M059J (cell line): Measurements from ENCODE around the gene MBD3L4. TPM values are rescaled to one million over a fixed set of nuclear protein-coding genes. Genes with fewer than 3 reads are reported as not detected.
"Not testable (repeated sequence)": the region's sequence is repeated elsewhere in the genome, so short reads cannot be mapped to it uniquely, and the experiment has no call there.

Experiments
- DNase-seq: peaks from one replicate; pipeline ENCODE4 v3.0.0-alpha.2; 2012; ENCODE audit warnings: low read depth
- total RNA-seq: library from RNA; depleted of rRNA; stranded (reverse); fragments of >200 nt; shearing (Covaris generic); gene quantifications from 2 replicates; pipeline ENCODE4 v1.2.3, GENCODE V29; 2014

MBD3L4 gene
- total RNA-seq, 1 experiment from 2014 or later = not detected

DNA sequence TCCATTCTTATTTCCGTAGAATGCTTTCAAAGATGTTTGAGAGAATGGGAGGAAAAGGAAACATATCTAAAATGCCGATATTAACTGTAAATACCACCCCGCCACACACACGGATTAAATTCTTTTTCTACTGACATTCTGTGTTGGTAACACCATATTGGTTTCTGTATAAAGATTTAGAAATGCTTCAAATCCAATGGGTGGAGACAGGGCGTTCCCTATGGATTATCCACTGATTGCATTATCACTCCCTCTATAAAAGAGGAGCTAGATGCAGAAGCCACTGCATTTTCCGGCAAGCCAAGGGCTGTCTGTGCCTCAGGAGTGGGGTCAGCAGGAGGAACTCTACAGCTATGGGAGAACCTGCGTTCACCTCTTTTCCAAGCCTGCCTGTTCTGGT lies 9.0 kb upstream of the MBD3L4 start, which contains the start of gene MBD3L2:
Gene MBD3L2 (plus strand): TSS at position 301 of the 400 bp plus-strand sequence. CDS start 53 bp downstream, at position 354.
- DNase-seq = not testable (repeated sequence)

DNA sequence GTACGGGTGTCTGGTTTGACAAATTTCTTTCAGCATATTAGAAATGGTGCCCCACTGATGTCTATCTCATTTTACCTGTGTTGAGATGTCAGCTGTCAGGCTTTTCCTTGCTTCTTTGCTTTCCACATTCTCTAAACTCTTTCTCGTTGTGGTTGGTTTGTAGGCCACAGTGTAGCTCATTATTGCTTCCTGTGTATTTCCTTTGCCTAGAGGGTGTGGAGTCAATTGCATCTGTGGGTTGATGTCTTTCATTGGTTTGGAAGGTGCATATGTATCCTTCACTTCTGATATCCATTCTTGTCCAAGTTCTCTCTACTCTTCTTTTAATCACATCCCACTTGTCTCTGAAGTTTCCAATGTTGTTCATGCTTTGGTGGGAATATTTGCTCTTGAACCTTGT lies 1.6 kb upstream of the MBD3L4 start:
- not testable (repeated sequence) for DNase-seq

DNA sequence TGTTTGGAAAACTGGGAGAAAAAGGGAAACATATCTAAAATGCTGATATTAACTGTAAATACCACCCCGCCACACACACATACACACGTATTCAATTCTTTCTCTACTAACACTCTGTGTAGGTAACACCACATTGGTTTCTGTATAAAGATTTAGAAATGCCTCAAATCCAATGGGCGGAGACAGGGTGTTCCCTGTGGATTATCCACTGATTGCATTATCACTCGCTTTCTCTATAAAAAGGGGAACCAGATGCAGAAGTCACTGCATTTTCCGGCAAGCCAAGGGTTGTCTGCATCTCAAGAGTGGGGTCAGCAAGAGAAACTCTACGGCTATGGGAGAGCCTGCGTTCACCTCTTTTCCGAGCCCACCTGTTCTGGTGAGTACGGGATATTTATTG lies 9.7 kb downstream of the MBD3L4 start, which contains the start of gene MBD3L5:
Gene MBD3L5 (plus strand): TSS at position 301 of the 400 bp plus-strand sequence. CDS start 34 bp downstream, at position 335.
- not testable (repeated sequence) for DNase-seq

GRCh38 chr19:7028790-7029189 lies 11.2 kb downstream of the MBD3L4 start:
- not testable (repeated sequence) for DNase-seq

- not testable (repeated sequence) for DNase-seq
Measured at GRCh38 chr19:7021331-7021730, 18.6 kb downstream of the MBD3L4 start, which contains the start of gene MBD3L2B. Gene MBD3L2B, minus strand, starts transcription at chr19:7021431. Its CDS starts 34 bp downstream, at chr19:7021397.

- no peak for DNase-seq
Measured at GRCh38 chr19:7018828-7019227, 21.2 kb downstream of the MBD3L4 start.

- peak; percentile 84 for DNase-seq
Measured at GRCh38 chr19:7013678-7014077, 26.3 kb downstream of the MBD3L4 start.

DNA sequence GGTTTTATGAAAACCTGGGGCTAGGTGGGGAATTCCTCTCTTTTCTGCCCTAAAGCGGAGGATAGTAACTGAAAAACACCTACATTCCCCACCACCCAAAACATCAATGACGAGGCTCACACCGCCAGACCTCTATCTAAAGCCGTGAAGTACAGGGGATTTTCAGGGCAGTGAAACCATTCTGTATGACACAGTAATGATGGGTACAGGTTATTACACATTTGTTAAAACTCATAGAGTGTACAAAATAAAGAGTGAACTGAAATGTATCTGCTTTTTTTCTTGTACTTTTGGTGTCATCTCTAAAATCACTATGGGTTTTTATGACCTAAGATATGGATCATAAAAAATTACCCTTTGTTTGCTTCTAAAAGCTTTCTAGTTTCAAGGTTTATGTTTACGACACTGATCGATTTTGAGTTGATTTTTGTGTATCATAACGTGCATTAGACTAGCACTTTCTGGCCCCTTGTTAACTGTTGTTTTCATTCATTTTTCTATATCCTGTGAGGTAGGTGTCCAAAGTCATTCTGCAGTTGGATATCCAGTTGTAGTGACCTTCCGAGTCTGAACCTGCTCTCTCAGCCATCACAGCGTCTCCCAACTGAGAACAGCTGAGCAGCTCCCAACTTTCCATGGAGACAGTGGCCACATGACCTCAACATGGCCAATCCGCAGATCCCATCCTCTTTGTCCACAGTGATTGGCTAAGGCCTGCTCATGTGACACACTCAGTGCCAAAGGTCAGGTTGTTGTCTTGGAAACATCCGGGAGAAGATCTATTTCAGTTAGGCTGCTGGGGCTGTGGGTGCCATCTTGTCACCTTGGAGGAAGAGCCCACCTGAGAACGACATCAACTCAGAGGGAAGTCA lies 29.0 kb downstream of the MBD3L4 start:
- no peak for DNase-seq

- DNase-seq = no peak
Measured at GRCh38 chr19:7007859-7008258, 32.1 kb downstream of the MBD3L4 start.

DNA sequence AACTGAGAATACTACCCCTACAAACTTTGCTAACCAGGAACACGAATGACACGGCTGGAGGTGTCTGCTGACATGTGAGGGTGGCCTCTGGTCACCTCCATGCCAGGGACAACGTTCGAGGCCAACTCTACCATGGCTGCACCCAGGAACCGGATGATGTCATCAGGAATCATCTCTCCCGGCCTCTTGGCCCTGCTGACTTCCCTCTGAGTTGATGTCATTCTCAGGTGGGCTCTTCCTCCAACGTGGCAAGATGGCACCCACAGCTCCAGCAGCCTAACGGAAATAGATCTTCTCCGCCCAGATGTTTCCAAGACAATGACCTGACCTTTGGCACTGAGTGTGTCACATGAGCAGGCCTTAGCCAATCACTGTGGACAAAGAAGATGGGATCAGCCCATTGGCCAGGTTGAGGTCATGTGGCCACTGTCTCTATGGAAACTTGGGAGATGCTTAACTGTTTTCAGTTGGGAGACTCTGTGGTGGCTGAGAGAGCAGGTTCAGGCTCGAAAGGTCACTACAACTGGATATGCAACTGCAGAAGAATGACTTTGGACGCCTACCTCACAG lies 33.8 kb downstream of the MBD3L4 start:
- DNase-seq = peak; percentile 12

- DNase-seq = peak; percentile 33
Measured at GRCh38 chr19:7004313-7004931, 35.6 kb downstream of the MBD3L4 start.

GRCh38 chr19:7000816-7001215 lies 39.2 kb downstream of the MBD3L4 start:
- DNase-seq = no peak

DNA sequence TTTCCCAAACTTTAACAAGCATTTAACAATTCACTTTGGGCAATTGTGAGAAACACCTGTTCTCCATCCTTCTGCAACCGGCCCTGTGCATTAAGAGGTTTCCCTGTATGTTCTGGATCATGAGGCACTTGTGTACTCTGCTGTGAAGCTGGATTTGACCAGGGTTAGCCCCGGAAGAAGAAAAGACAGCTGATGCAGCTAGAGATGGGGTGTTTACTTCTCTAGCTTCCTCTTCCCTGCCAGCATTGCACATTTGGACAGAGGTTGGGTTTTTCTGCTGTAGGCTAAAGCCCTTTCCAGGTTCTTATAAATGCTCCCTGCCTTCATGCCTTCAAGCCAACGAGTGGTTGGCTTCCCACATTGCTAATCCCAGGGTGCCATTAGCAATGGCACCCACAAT lies 39.6 kb downstream of the MBD3L4 start:
- DNase-seq = no peak

DNA sequence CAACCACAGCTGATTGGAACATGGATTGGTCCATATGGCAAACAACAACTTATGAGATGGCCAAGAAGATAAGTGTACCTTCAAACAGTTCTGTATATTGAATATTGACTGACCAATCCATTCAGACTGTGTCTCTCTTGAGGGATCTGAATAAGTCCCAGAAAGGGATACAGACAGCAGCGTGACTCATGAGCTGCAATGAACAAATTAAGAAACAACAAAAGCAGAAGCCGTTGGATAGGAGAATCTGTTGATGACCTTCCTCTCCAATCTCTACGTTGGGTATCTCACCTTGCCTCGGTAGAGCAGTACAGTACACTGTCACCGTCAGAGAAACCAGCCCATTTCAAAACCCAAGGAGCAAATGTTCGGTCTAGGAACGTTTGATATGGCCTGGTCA lies 40.0 kb downstream of the MBD3L4 start:
- no peak for DNase-seq

- peak; percentile 70 for DNase-seq
Measured at GRCh38 chr19:6997679-6998445, 42.1 kb downstream of the MBD3L4 start.

DNA sequence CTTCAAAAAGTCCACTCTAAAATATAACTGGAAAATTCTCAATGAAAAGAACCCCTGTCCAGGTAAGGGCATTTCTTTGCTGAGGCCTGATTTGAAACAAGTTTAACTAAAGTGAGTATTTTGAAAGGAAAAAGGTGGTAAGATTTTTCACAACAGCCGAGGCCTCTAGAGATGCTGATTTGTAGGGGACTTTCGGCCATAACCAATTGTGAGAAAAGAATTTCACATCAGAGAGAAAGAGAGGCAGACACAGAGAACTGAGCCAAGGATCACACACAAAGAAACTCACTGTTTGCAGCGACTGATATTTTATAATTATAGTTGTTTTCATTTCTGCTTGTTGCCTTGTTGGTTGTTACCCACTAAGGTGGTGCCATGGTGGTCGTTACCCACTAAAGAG lies 43.2 kb downstream of the MBD3L4 start:
- no peak for DNase-seq

DNA sequence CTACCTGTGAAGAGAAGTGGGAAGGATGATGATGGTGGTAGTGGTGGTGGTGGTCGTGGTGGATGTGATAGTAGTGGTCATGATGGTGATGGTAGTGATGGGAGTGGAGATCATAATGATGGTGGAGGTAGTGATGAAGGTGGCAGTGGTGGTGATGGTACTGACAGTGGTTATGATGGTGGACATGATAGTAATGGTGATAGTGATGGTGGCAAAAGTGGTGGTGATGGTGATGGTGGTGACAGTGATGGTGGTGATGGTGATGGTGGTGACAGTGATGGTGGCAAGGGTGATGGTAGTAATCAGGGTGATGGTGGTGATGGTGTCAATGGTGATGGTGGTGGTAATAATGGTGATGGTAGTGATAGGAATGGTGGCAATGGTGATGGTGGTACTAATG lies 44.9 kb downstream of the MBD3L4 start:
- no peak for DNase-seq

DNA sequence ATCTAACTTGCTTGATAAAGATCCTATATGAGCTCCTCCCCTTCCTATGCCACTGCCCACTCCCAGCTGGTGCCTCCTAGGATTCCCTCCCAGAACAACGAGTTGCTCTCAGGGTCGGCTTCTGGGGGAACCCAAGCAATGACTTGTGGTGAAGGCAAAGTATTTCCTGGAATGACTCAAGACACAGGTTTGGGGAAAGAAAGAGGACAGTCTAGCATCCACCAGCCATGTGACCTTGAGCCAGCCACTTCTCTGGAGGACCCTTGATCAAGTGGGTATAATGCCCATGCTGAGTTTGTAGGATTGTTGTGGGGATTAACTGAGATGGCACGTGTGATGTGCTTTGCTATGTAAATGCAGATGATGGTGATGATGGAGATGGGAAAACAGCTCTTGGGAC lies 51.7 kb downstream of the MBD3L4 start:
- no peak for DNase-seq

DNA sequence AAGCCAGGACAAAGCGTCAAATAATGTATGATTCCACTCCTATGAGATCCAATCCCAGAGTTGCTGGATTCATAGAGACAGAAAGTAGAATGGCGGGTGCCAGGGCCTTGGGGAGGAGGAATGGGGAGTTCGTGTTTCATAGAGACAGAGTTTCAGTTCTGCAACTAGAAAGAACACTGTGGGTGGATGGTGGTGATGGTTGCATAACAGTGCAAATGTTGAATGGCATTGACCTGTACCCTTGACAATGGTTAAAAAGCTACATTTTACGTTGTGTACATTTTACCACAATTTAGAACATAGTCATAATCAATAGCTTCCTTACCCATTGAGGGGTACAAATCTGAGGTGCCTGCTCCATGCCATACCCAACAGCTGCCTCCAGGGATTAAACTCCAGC lies 52.1 kb downstream of the MBD3L4 start:
- DNase-seq = no peak
